Measurements from ENCODE around the gene TNFAIP3. TPM values are rescaled to one million over a fixed set of nuclear protein-coding genes. Genes with fewer than 3 reads are reported as not detected.

TNFAIP3 gene
- total and polyA plus RNA-seq, 2 donors (not counting 1 experiment from before 2014, with no cell fraction given), result 7.8 to 23.5 TPM

DNA sequence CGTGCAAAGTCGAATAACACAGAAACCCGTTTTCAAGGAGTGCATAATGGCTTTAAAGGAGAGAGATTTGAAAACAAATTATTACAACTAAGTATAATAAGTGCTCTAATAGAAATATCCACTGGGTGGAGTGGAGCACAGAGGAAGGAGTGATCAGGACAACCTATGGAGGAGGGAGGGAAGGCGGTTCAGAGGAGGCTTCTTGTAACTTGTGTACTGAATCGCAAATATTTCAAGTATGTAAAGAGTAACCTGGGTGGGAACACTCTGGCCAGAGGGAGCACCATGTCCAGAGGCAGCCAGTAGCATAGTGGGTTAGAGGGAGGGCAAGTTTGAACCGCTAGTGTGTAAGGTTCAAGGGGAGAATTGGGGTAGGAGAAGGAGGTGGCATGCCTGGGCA, 21.6 kb upstream of the TNFAIP3 start:
- TF ChIP-seq EZH2 (IDR thresholded peaks at IDR 0.05; ENCODE audit: low read length, missing control alignments), result no peak
- TF ChIP-seq, protein P1, sequence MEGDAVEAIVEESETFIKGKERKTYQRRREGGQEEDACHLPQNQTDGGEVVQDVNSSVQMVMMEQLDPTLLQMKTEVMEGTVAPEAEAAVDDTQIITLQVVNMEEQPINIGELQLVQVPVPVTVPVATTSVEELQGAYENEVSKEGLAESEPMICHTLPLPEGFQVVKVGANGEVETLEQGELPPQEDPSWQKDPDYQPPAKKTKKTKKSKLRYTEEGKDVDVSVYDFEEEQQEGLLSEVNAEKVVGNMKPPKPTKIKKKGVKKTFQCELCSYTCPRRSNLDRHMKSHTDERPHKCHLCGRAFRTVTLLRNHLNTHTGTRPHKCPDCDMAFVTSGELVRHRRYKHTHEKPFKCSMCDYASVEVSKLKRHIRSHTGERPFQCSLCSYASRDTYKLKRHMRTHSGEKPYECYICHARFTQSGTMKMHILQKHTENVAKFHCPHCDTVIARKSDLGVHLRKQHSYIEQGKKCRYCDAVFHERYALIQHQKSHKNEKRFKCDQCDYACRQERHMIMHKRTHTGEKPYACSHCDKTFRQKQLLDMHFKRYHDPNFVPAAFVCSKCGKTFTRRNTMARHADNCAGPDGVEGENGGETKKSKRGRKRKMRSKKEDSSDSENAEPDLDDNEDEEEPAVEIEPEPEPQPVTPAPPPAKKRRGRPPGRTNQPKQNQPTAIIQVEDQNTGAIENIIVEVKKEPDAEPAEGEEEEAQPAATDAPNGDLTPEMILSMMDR (conservative IDR thresholded peaks at IDR 0.05 in 1 of 2, IDR thresholded peaks at IDR 0.05 in 1 of 2; ENCODE audit: low read depth in 1 of 2, low read length in 2 of 2), result peak in 1 of 2 donors; percentile 7
- DNase-seq (ENCODE audit: low read depth in 2 of 2), result peak in 1 of 2 donors; percentile 28
- Histone ChIP-seq H3K4me1 (ENCODE audit: control insufficient read depth, extremely low read depth, insufficient read depth, low read length) (peaks cover 8% of the 10 kb centered on the region), H3K36me3 (ENCODE audit: control insufficient read depth, insufficient read depth, low read length) (no peaks in the 10 kb centered on the region), H2AFZ (ENCODE audit: low read length) (no peak overlapping the region), H3K4me3 (replicated peaks in 1 of 4; ENCODE audit: control extremely low read depth in 1 of 4, insufficient read depth in 1 of 4, low read depth in 3 of 4, low read length in 4 of 4) (no peak overlapping the region), H3K79me2 (ENCODE audit: control insufficient read depth, insufficient read depth, low read length) (no peaks in the 10 kb centered on the region), H3K27ac (ENCODE audit: insufficient read depth, low read length) (no peak overlapping the region), H4K20me1 (ENCODE audit: control insufficient read depth, extremely low read depth, insufficient read depth, low read length) (no peaks in the 10 kb centered on the region), H3K9me3 (ENCODE audit: control insufficient read depth, insufficient read depth, low read depth, low read length) (no peaks in the 10 kb centered on the region), H3K4me2 (ENCODE audit: extremely low read depth, insufficient read depth, low read length) (no peak overlapping the region), H3K27me3 (ENCODE audit: control insufficient read depth, insufficient read depth, low read length) (no peaks in the 10 kb centered on the region), H3K9ac (ENCODE audit: insufficient read depth, low read length) (no peak overlapping the region)

DNA sequence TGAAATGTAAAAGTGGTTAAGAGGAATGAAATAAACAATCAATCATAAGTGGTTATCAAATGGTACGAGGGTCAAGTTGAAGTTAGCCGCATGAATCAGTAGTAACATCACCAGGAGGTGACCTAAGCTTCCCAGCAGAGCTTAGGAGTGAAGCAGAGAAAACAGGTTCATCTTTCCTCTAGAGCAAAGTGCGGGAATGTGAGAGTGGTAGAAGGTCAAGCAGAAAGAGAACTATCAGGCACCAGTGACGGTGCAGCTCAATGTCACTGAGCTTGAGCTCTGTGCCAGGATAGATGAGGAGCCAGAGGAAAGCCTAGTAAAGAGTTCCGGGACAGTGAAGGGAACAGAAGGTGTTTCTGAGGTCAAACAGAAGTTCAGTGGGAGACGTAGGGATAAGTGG, 20.8 kb upstream of the TNFAIP3 start:
- DNase-seq (ENCODE audit: low read depth in 2 of 2), result no peak
- Histone ChIP-seq H3K4me1 (ENCODE audit: control insufficient read depth, extremely low read depth, insufficient read depth, low read length) (peaks cover 8% of the 10 kb centered on the region), H3K27ac (ENCODE audit: insufficient read depth, low read length) (no peak overlapping the region), H3K27me3 (ENCODE audit: control insufficient read depth, insufficient read depth, low read length) (no peaks in the 10 kb centered on the region), H3K79me2 (ENCODE audit: control insufficient read depth, insufficient read depth, low read length) (no peaks in the 10 kb centered on the region), H4K20me1 (ENCODE audit: control insufficient read depth, extremely low read depth, insufficient read depth, low read length) (no peaks in the 10 kb centered on the region), H3K4me3 (replicated peaks in 1 of 4; ENCODE audit: control extremely low read depth in 1 of 4, insufficient read depth in 1 of 4, low read depth in 3 of 4, low read length in 4 of 4) (no peak overlapping the region), H3K4me2 (ENCODE audit: extremely low read depth, insufficient read depth, low read length) (no peak overlapping the region), H3K9ac (ENCODE audit: insufficient read depth, low read length) (no peak overlapping the region), H3K9me3 (ENCODE audit: control insufficient read depth, insufficient read depth, low read depth, low read length) (no peaks in the 10 kb centered on the region), H2AFZ (ENCODE audit: low read length) (no peak overlapping the region), H3K36me3 (ENCODE audit: control insufficient read depth, insufficient read depth, low read length) (no peaks in the 10 kb centered on the region)
- no peak for TF ChIP-seq EZH2 (IDR thresholded peaks at IDR 0.05; ENCODE audit: low read length, missing control alignments)
- TF ChIP-seq, protein P1 (conservative IDR thresholded peaks at IDR 0.05 in 1 of 2, IDR thresholded peaks at IDR 0.05 in 1 of 2; ENCODE audit: low read depth in 1 of 2, low read length in 2 of 2), result no peak

- Histone ChIP-seq H3K4me1 (ENCODE audit: control insufficient read depth, extremely low read depth, insufficient read depth, low read length) (peaks cover 8% of the 10 kb centered on the region), H3K4me3 (replicated peaks in 1 of 4; ENCODE audit: control extremely low read depth in 1 of 4, insufficient read depth in 1 of 4, low read depth in 3 of 4, low read length in 4 of 4) (no peak overlapping the region), H3K79me2 (ENCODE audit: control insufficient read depth, insufficient read depth, low read length) (no peaks in the 10 kb centered on the region), H3K9ac (ENCODE audit: insufficient read depth, low read length) (no peak overlapping the region), H3K27me3 (ENCODE audit: control insufficient read depth, insufficient read depth, low read length) (no peaks in the 10 kb centered on the region), H4K20me1 (ENCODE audit: control insufficient read depth, extremely low read depth, insufficient read depth, low read length) (no peaks in the 10 kb centered on the region), H3K4me2 (ENCODE audit: extremely low read depth, insufficient read depth, low read length) (no peak overlapping the region), H3K27ac (ENCODE audit: insufficient read depth, low read length) (no peak overlapping the region), H2AFZ (ENCODE audit: low read length) (no peak overlapping the region), H3K9me3 (ENCODE audit: control insufficient read depth, insufficient read depth, low read depth, low read length) (no peaks in the 10 kb centered on the region), H3K36me3 (ENCODE audit: control insufficient read depth, insufficient read depth, low read length) (no peaks in the 10 kb centered on the region)
- TF ChIP-seq, protein P1 (conservative IDR thresholded peaks at IDR 0.05 in 1 of 2, IDR thresholded peaks at IDR 0.05 in 1 of 2; ENCODE audit: low read depth in 1 of 2, low read length in 2 of 2), result no peak
- TF ChIP-seq EZH2 (IDR thresholded peaks at IDR 0.05; ENCODE audit: low read length, missing control alignments), result no peak
- DNase-seq (ENCODE audit: low read depth in 2 of 2), result no peak
Observed at GRCh38 chr6:137846772-137847313, 20.2 kb upstream of the TNFAIP3 start.
